ES-I3 (cell line): ENCODE measurements around the gene VGLL4.

Experiments
- H3K36me3 ChIP-seq: 2 replicates; pipeline ENCODE4 v1.6.1; 2013; ENCODE audit warnings: mild to moderate bottlenecking, low read length, control low read depth, moderate library complexity; ENCODE audit not compliant: insufficient read depth
- H3K4me1 ChIP-seq: 2 replicates; pipeline ENCODE4 v1.6.1; 2013; ENCODE audit warnings: mild to moderate bottlenecking, control low read depth, low read length; ENCODE audit not compliant: insufficient read depth
- H3K9ac ChIP-seq: 2 replicates; pipeline ENCODE4 v1.6.1; 2013; ENCODE audit warnings: low read depth, mild to moderate bottlenecking, low read length, moderate library complexity
- H3K9me3 ChIP-seq: 2 replicates; pipeline ENCODE4 v1.6.1; 2013; ENCODE audit warnings: mild to moderate bottlenecking, low read length, moderate library complexity; ENCODE audit not compliant: control insufficient read depth, insufficient read depth

The VGLL4 gene

DNA sequence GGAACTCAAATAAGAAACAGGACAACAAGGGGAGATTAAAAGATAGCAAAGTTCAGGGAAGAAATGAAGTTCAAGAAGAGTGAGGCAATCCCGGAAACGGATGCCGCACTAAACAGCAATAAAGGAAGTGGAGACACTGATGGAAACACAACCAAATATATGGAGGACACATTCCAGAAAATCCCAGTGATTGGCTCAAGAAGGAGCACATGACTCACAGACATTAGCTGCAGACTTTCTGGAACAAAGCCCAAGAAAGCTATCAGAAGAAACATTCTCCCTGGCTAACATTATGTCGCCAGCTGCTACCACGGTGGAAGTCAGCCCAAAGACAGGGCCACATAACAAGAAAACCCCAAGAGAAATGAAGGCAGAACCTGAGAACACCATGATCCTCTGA lies 18.1 kb upstream of the VGLL4 start:
- no peaks in the 10 kb centered on the region for H3K36me3 ChIP-seq
- H3K4me1 ChIP-seq, result peaks cover 8% of the 10 kb centered on the region; the same call in 1 of the 2 replicates
- no peaks in the 10 kb centered on the region for H3K9me3 ChIP-seq
- H3K9ac ChIP-seq, result no peak overlapping the region

GRCh38 chr3:11661052-11661656 lies 17.4 kb upstream of the VGLL4 start:
- Histone ChIP-seq H3K9me3 (no peaks in the 10 kb centered on the region), H3K4me1 (peaks cover 8% of the 10 kb centered on the region; the same call in 1 of the 2 replicates), H3K9ac (no peak overlapping the region), H3K36me3 (no peaks in the 10 kb centered on the region)

DNA sequence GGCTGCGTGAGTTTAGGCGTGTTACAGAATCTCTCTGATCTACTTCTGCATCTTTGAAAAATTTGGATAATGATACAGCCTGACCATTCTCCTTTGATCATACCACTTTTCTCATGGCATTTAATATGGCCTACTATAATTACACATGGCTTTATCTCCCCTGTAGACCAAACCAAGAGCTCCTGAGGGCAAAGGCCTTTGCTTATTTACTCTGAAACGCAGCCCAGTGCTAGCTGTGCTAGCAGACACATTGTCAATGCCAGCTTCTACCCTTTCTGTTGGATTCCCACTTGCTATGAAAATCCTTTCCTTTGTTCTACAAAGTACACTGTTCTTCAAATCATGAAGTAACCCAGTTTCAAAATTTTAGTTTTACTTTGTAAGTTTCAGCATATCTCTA lies 16.5 kb upstream of the VGLL4 start:
- H3K9ac ChIP-seq, result no peak overlapping the region
- no peaks in the 10 kb centered on the region for H3K36me3 ChIP-seq
- H3K9me3 ChIP-seq, result no peaks in the 10 kb centered on the region
- H3K4me1 ChIP-seq, result peaks cover 8% of the 10 kb centered on the region; the same call in 1 of the 2 replicates

DNA sequence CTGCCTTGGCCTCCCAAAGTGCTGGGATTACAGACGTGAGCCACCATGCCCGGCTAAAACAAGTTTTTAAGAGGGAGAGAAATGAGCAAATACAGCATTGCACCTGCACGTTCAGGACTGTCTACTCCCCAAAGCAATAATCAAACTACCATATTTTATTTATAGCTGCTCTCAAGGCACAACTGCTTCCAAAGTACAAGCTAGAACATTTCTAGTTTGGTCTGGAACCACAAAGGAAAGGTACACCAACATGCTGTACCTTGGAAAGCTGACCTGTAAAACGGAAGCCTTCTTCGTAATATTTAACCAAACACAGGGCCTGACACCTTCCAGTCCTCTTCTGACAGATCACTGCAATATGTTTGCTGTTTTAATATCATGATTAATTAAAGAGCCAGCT lies 14.5 kb upstream of the VGLL4 start:
- Histone ChIP-seq H3K9ac (no peak overlapping the region), H3K9me3 (no peaks in the 10 kb centered on the region), H3K36me3 (no peaks in the 10 kb centered on the region), H3K4me1 (peaks cover 22% of the 10 kb centered on the region)

DNA sequence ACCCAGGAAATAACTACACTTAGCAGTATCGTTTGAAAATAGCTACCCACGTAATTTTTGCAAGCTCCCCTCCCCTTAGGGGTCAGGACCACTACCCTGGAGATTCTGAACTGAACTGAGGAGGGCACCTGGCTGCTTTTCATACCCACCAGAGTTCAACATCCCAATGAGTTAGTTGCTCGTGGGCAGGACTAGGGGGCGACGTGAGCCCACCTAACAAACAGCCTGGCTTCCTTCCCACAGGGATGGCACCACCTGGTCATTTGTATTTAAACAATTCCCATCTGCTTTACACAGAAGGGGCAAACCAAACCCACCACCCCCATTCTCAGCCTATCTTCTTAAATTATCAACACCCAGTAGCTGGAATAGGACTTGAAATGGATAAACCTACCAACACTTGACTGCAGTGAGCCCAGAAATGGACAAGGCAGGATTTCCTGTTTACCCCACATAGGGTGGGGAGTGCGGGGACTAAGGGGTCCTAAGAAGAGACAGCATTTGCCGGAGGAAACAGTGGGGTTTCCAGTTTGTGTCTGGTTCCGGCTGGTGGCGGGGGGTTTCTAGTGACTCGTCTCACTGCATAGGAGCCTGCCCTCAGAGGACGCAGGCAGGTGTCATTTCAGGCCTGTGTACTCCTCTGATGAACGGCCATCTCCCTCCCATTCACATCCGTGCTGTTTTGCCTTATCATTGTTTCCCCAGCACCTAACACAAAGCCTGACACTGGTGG lies 11.6 kb upstream of the VGLL4 start:
- H3K9ac ChIP-seq, result no peak overlapping the region
- no peaks in the 10 kb centered on the region for H3K9me3 ChIP-seq
- no peaks in the 10 kb centered on the region for H3K36me3 ChIP-seq
- peaks cover 16% of the 10 kb centered on the region; the same call in 1 of the 2 replicates for H3K4me1 ChIP-seq

GRCh38 chr3:11654166-11654565 lies 10.5 kb upstream of the VGLL4 start:
- Histone ChIP-seq H3K9ac (no peak overlapping the region), H3K4me1 (peaks cover 14% of the 10 kb centered on the region; the same call in 1 of the 2 replicates), H3K9me3 (no peaks in the 10 kb centered on the region), H3K36me3 (no peaks in the 10 kb centered on the region)

GRCh38 chr3:11653298-11654055 lies 9.8 kb upstream of the VGLL4 start:
- H3K4me1 ChIP-seq, result peaks cover 14% of the 10 kb centered on the region; the same call in 1 of the 2 replicates
- no peaks in the 10 kb centered on the region for H3K36me3 ChIP-seq
- H3K9me3 ChIP-seq, result no peaks in the 10 kb centered on the region
- no peak overlapping the region for H3K9ac ChIP-seq

- H3K4me1 ChIP-seq, result peaks cover 14% of the 10 kb centered on the region; the same call in 1 of the 2 replicates
- no peaks in the 10 kb centered on the region for H3K36me3 ChIP-seq
- H3K9me3 ChIP-seq, result no peaks in the 10 kb centered on the region
- H3K9ac ChIP-seq, result no peak overlapping the region
Observed at GRCh38 chr3:11651900-11652299, 8.2 kb upstream of the VGLL4 start.

GRCh38 chr3:11651477-11651876 lies 7.8 kb upstream of the VGLL4 start:
- H3K9me3 ChIP-seq, result no peaks in the 10 kb centered on the region
- H3K9ac ChIP-seq, result no peak overlapping the region
- peaks cover 14% of the 10 kb centered on the region; the same call in 1 of the 2 replicates for H3K4me1 ChIP-seq
- no peaks in the 10 kb centered on the region for H3K36me3 ChIP-seq

- H3K4me1 ChIP-seq, result peaks cover 14% of the 10 kb centered on the region; the same call in 1 of the 2 replicates
- no peaks in the 10 kb centered on the region for H3K36me3 ChIP-seq
- no peaks in the 10 kb centered on the region for H3K9me3 ChIP-seq
- H3K9ac ChIP-seq, result no peak overlapping the region
Observed at GRCh38 chr3:11650391-11650790, 6.7 kb upstream of the VGLL4 start.

- Histone ChIP-seq H3K36me3 (no peaks in the 10 kb centered on the region), H3K4me1 (peaks cover 7% of the 10 kb centered on the region), H3K9me3 (no peaks in the 10 kb centered on the region), H3K9ac (no peak overlapping the region)
Observed at GRCh38 chr3:11648735-11649134, 5.0 kb upstream of the VGLL4 start.

- Histone ChIP-seq H3K9me3 (no peaks in the 10 kb centered on the region), H3K36me3 (no peaks in the 10 kb centered on the region), H3K4me1 (peaks cover 24% of the 10 kb centered on the region), H3K9ac (peak overlapping the region; percentile 81)
Observed at GRCh38 chr3:11643201-11643603, 513 bp downstream of the VGLL4 start.

GRCh38 chr3:11642431-11643191 lies 1.1 kb downstream of the VGLL4 start:
- peak overlapping the region; percentile 81 for H3K9ac ChIP-seq
- H3K4me1 ChIP-seq, result peaks cover 29% of the 10 kb centered on the region
- H3K9me3 ChIP-seq, result no peaks in the 10 kb centered on the region
- no peaks in the 10 kb centered on the region for H3K36me3 ChIP-seq
